Measurements from ENCODE around the gene CYFIP1.

Gene CYFIP1

GRCh38 chr15:22959321-22960101 is 20.7 kb downstream of the CYFIP1 start:
- TF ChIP-seq GATA2 (IDR thresholded peaks at IDR 0.05; ENCODE audit: low read depth, low read length) = no peak
- TF ChIP-seq GATA3 (IDR thresholded peaks at IDR 0.05; ENCODE audit: low read depth, low read length) = no peak

GRCh38 chr15:22958487-22959280 is 21.5 kb downstream of the CYFIP1 start:
- no peak for TF ChIP-seq GATA2 (IDR thresholded peaks at IDR 0.05; ENCODE audit: low read depth, low read length)
- TF ChIP-seq GATA3 (IDR thresholded peaks at IDR 0.05; ENCODE audit: low read depth, low read length) = no peak

DNA sequence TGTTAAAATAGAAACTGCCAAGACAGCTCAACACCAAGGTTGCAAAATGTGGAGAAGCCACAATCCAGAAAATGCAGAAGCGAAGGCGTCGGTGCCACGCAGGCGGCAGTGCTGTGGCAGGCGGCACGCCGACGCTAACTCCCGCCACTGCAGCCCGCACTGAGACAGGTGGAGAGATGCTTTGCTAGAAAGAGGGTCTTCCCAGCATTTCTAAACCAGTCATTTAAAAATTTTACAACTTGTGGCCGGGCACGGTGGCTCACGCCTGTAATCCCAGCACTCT is 23.2 kb downstream of the CYFIP1 start:
- TF ChIP-seq GATA3 (IDR thresholded peaks at IDR 0.05; ENCODE audit: low read depth, low read length) (no peak), GATA2 (IDR thresholded peaks at IDR 0.05; ENCODE audit: low read depth, low read length) (no peak)

- no peak for TF ChIP-seq GATA2 (IDR thresholded peaks at IDR 0.05; ENCODE audit: low read depth, low read length)
- no peak for TF ChIP-seq GATA3 (IDR thresholded peaks at IDR 0.05; ENCODE audit: low read depth, low read length)
These were observed 23.8 kb downstream of the CYFIP1 start for GRCh38 chr15:22956257-22956977.

- TF ChIP-seq GATA2 (IDR thresholded peaks at IDR 0.05; ENCODE audit: low read depth, low read length) = no peak
- no peak for TF ChIP-seq GATA3 (IDR thresholded peaks at IDR 0.05; ENCODE audit: low read depth, low read length)
These were observed 24.5 kb downstream of the CYFIP1 start for GRCh38 chr15:22955544-22956119.

- TF ChIP-seq GATA3 (IDR thresholded peaks at IDR 0.05; ENCODE audit: low read depth, low read length) = no peak
- no peak for TF ChIP-seq GATA2 (IDR thresholded peaks at IDR 0.05; ENCODE audit: low read depth, low read length)
These were observed 25.2 kb downstream of the CYFIP1 start for GRCh38 chr15:22954798-22955543.

DNA sequence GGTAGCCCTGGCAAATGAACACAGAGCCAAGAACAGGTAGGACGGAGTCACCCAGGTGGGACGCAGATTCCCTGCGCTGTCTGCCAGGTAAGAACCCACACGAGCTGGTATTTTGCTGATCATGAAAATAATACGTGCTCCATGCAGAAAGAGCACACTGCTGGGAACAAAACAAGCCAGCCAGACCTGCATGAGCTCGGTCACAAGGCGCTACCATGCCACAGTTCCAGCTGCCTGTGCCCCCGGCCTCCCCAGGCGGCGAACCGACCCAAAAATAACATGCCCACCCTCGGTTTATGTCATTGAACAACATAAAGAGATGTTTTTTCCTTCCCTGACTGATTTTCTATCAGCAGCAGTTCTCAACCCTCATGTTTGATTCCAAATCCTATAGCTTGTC is 25.8 kb downstream of the CYFIP1 start:
- TF ChIP-seq GATA2 (IDR thresholded peaks at IDR 0.05; ENCODE audit: low read depth, low read length) (no peak), GATA3 (IDR thresholded peaks at IDR 0.05; ENCODE audit: low read depth, low read length) (no peak)

DNA sequence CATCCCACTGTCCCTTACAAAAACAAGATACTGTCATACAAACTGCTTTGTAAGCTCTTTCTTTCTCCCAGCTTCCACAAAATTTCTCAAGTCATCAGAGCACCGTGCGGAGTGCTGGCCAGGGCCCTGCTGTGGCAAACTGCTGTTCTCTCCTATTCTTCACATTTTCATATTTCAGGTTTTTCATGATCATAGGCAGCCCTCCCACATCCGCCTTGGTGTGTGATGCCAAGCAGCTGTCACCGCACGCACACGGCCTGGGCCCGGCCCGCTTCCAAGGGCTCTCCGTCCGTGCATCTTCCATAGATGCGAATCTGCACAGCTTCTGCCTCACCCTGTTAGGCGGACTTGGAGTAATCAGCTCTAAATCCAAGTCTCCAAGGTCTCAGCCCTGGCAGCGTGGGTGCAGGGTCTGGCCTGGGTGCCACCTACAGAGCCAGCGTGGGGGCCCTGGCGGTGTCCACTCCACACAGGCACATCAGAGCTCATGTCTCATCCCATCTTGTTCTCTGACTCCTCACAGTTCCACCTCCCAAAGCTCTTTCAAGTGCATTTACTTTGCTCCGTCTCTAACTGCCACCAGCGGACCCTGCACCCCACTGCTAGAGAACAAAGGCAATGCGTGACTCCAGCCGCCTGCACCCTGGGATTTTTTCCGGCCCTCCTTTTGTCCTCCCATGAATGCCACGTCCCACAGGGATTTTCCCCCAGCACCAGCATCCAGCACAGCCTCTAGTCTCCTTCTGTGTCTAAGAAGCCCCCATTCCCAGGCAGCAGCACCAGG is 27.2 kb downstream of the CYFIP1 start:
- TF ChIP-seq GATA2 (IDR thresholded peaks at IDR 0.05; ENCODE audit: low read depth, low read length) (no peak), GATA3 (IDR thresholded peaks at IDR 0.05; ENCODE audit: low read depth, low read length) (no peak)

DNA sequence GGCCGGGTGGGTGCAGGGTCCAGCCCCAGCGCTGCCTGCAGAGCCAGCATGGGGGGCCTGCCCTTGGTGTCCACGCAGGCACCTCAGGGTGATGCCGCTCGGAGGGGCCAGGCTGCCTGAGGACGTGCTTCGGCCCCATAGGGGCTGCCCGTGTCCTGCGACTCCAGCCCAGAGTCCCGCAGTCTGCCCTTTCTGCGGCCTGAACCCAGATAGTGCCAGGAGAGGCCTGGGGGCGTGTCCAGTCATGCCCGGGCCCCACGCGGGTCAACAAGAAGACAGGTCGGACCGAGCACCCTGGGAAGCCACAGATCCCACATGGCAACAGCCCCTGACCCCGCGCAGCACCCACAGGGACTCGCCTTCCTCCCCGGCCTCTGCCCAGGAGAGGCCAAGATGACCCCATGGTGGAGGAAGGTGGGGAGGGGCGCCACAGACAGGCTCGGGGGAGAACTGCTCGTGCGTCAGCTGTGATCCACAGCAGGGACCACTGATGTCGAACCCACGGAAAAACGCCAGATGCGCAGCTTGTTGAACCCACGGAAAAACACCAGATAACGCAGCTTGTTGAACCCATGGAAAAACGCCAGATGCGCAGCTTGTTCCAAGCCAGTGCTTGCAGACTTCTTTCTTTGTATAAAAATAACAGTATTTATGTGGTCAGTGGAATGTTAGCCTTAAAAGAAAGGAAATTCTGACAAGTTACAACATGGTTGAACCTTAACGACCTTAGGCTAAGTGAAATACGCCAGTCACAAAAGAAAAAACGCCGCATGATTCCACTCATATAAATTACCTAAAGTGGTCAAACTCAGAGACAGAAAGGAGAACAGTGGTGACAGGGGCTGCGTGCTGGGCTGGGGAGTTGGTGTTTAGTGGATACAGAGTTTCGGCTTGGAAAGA is 28.5 kb downstream of the CYFIP1 start:
- TF ChIP-seq GATA3 (IDR thresholded peaks at IDR 0.05; ENCODE audit: low read depth, low read length) (no peak), GATA2 (IDR thresholded peaks at IDR 0.05; ENCODE audit: low read depth, low read length) (no peak)

- TF ChIP-seq GATA2 (IDR thresholded peaks at IDR 0.05; ENCODE audit: low read depth, low read length) (no peak), GATA3 (IDR thresholded peaks at IDR 0.05; ENCODE audit: low read depth, low read length) (no peak)
These were observed 29.2 kb downstream of the CYFIP1 start for GRCh38 chr15:22951031-22951380.

DNA sequence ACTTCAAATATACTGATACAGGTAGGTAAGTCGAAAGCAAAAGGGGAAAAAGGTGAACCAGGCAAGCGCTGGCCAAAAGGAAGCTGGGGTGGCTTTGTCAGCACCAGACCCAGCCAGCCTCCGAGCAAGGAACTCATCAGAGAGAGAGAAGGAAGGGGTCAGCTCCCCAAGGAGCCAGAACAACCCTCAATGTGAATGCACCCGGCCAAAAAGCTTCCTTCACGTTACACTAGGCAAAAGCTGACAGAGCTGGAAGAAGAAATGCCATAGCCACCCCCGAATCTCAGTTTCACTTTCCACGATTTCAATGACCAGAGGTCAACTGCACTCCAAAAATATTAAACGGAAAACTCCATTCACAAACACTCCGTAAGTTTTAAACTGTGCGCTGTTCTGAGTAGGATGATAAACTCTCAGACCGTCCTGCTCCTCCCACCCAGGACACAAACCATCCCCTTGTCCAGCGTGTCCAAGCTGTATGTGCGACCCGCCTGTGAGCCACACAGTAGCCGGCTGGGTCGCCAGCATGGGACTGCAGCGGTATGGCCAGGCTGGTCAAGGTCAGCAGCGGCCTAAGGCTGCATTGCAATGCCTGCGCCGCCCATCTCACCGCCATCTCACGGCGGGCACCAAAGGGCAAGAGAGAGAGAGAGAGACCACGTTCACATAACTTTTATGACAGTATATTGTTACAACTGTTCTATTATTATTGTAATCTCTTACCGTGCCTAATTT is 29.7 kb downstream of the CYFIP1 start:
- TF ChIP-seq GATA3 (IDR thresholded peaks at IDR 0.05; ENCODE audit: low read depth, low read length) = no peak
- no peak for TF ChIP-seq GATA2 (IDR thresholded peaks at IDR 0.05; ENCODE audit: low read depth, low read length)
